Cortex of kidney (tissue), 1 donor: ENCODE results near the gene WDR73.

Source experiments
- DNase-seq: peaks from one replicate; lab custom pipeline; 2025; lab: John Stamatoyannopoulos, UW

WDR73 gene

DNA sequence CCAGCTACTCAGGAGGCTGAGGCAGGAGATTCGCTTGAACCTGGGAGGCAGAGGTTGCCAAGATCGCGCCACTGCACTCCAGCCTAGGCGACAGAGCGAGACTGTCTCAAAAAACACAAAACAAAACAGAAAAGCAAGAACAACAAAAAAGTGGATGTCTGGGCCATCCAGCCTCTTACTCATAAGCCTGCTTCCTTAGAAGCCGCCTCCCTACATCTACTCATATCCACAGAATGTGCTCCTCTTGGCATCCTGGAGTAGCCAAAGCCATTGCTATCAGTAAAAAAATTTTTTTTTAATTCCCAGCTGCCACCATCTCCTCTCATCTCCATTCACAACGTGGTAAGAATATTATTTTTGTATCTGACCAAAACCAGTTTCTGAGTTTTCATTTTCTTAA, 42.5 kb downstream of the WDR73 start:
- DNase-seq, result no peak

DNA sequence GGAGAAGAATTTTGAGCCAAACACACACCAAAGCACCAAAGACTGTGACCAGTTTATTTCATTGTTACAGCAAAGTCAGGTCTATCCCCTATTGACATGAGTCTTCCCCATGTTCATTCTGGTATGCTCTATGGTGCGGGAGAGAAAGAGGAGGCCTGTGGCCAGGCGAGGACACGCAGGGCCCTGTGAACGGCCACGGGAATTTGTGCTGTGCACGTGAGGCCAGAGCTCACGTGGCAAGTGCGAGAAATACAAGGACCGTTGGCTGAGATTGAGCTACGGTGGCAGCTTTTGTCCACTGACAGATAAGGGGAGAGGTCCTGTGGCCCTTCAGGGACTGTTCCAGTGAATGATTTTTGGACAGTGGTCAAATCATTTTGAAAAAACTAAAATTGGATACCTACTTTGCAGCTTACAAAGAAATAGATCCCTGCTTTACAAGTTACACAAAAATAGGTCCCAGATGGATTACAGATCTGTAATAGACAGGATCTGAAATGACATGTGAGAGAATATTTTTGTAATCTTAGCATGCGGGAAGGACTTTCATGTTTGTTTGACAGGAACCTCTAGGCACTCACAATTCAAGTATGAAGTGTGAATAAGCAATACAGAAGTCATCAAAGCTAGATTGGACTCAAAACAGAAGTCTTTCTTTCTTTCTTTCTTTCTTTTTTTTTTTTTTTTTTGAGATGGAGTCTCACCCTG, 44.1 kb downstream of the WDR73 start:
- DNase-seq, result no peak

- no peak for DNase-seq
Measured at GRCh38 chr15:84608707-84609284, 45.3 kb downstream of the WDR73 start.

GRCh38 chr15:84606653-84607120, 47.4 kb downstream of the WDR73 start:
- DNase-seq, result no peak

DNA sequence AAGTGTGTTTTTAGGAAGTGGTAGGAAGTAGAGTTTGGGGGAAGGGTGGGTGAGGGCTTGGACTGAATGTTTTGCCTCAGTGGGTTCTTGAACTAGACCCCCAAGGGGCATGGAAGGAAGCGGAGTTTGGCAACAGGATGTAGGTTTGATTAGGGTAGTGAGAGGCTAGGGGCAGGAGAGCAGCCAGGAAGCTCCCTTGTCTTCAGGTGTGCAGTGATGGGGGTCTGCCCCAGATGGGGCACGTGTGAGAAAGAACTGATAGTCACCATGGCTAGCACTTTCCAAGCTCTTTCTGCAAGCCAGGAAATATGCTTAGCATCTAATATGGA, 48.6 kb downstream of the WDR73 start:
- no peak for DNase-seq

- no peak for DNase-seq
Measured at GRCh38 chr15:84604826-84605553, 49.1 kb downstream of the WDR73 start.

GRCh38 chr15:84603630-84604379, 50.3 kb downstream of the WDR73 start:
- DNase-seq, result no peak

GRCh38 chr15:84601555-84601838, 52.6 kb downstream of the WDR73 start:
- no peak for DNase-seq

DNA sequence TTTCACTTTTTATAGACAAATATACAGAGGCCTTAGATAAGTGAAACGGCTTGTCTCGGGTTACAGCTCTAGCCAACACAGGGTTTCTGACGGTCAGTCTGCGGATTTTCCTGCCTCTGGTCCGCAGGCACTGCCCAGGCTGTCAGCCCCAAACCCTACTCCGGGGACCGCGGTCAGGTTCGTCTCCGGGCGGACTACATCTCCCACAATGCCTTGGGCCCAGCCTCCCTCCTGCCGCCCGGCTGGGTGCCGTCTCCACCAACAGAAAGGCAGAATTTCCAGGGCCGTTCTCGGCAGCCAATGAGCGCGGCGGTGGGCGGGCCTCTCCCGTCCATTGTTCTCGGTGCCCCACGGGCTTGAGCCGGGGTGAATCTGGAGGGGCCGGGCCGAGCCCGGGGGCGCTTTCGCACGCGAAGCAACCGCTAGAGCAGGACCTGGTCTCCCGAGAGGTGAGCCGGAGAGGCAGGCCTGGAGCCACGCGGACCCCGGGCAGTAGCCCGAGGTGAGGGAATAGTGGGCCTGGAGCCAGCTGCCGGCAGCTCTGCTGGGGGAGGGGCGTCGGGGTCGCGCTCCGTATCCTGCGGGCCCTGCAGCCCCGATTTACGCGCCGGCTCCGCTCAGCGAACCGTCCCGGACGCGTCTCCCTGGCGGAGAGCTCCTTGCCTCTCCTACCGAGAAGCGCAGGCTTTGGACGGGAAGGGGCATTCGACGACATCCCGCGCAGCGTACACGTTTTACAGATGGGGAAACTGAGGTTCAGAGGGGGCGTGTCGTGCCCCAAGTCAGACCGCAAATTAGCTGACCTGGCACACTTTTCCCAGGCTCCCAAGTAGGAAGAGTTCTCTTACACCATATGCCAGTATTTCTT, 53.2 kb downstream of the WDR73 start, which contains the start of gene ZSCAN2:
TSS of gene ZSCAN2 (plus strand) at position 323 of the 868 bp plus-strand sequence. CDS start 2,919 bp downstream, outside the sequence.
- DNase-seq, result peak; percentile 87

DNA sequence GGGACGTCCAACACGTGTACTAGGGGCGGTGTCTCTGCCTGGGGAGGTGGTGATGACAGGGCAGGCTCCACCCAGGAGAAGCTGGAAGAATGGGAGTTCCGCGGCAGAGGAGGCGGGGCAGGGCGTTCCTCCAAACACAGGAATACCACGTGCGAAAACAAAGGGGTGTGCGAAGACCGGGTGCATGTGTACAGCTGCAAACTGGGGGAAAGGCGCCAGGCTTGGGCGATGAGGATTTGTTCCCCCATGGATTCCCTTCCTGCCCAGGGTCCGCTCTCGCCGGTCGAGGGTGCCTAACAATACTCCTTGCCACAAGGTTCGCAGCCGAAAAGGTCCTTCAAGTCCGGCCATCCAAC, 53.8 kb downstream of the WDR73 start:
- no peak for DNase-seq

GRCh38 chr15:84599906-84600305, 54.2 kb downstream of the WDR73 start:
- no peak for DNase-seq

DNA sequence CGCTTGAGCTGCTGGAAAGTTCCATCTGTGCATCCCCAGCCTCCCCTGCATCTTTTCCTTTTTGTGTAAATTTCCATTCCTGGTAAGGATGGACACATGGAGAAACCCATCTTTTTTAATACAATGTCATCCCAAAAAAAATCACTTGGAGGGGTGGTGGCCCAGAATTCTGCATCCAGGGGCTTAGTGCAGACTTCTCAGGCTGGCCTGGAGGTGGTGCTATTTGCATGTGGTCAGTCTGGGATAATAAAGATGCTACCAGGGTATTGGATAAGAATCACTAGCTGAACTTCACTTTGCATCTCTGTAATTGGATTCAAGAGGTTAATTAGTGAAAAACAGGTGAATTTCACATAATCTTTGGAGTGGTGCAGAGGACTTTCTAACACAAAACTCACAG, 55.1 kb downstream of the WDR73 start:
- DNase-seq, result no peak

DNA sequence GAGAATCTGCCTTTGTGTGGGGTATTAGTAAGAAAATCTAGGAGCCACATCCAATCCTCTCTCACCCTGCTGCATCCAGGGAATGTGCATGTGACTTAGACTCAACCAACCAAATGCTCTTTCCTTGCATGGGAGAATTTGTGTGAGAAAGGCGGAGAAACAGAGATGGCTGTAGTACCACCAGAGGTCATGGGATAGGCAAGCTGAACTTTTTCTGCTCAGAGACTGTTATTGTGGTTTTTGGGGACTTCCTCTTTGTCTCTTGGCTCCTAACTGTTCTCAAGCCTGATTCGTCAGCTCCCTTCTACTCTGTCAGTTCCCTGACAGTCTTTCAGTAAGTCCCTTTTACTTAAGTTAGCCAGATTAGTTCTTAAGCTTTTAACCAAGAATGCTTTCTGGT, 55.8 kb downstream of the WDR73 start:
- DNase-seq, result no peak

DNA sequence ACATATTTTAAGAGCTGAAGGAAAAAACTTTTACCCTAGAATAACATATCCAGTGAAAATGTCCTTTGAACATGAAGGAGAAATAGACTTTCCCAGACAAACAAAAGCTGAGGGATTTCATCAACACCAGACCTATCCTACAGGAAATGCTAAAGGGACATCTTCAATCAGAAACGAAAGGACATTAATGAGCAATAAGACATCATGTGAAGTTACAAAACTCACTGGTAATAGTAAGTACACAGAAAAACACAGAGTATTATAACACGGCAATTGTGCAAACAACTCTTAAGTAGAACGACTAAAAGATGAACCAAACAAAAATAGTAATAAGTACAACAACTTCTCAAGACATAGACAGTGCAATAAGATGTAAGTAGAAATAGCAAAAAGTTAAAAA, 56.8 kb downstream of the WDR73 start:
- no peak for DNase-seq

DNA sequence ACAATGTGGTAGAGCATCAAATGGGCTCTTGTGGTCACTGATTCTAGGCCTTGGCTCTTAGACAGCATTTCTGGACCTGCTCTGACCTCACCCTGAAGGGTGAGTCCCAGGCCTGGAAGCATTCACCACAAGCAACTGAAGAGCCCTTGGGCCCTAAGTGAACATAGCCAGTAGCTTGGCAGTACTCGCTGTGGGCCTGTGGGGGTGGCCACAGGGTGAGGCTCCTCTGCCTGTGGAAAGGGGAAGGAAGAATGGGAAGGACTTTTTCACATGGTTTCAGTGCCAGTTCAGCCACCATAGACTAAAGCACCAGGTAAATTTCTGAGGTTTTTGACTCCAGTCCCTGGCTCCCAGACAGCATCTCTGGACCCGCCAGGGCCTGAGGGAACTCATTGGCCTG, 58.4 kb downstream of the WDR73 start:
- no peak for DNase-seq

DNA sequence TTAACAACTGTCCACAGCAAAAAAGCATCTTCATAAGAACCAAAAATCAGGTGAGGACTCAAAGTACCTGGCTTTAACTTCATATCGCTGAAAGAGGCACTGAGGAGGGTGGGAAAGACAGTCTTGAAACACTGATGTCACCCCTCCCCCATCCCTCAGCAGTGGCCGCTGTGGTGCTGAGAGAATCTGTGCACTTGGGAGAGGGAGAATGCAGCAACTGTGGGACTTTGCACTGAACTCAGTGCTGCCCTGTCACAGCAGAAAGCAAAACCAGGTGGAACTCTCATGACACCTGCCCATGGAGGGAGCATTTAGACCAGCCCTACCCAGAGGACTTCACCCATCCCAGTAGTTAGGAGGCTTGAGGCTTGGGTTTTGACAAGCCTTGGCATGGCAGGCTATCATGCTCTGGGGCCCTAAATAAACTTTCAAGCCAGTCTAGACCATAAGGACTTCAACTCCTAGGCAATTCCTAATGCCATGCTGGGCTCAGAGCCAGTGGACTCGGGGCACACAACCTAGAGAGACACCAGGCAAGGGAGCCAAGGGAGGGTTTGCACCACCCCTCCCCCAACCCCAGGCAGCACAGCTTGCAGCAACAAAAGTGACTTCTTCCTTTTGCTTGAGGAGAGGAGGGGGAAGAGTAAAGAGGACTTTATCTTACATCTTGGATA, 59.3 kb downstream of the WDR73 start:
- DNase-seq, result no peak

GRCh38 chr15:84591815-84592214, 62.3 kb downstream of the WDR73 start:
- no peak for DNase-seq

GRCh38 chr15:84590406-84590805, 63.7 kb downstream of the WDR73 start:
- DNase-seq, result no peak
